ENCODE results near the gene CXCL3.

Gene CXCL3

GRCh38 chr4:74061430-74061829, 22.9 kb upstream of the CXCL3 start:
- in situ Hi-C loops (cut with MboI; ENCODE audit: low sequenced_read_pairs): no loop called here
- Histone ChIP-seq H3K4me1 (no peaks in the 10 kb centered on the region), H3K4me3 (no peak overlapping the region), H3K36me3 (replicated peaks) (no peaks in the 10 kb centered on the region), H3K27me3 (ENCODE audit: low read depth) (no peaks in the 10 kb centered on the region), H3K9me3 (no peaks in the 10 kb centered on the region)
- DNase-seq (ENCODE audit: low spot score in 2 of 2): no peak

- in situ Hi-C loops (cut with MboI; ENCODE audit: low sequenced_read_pairs): no loop called here
- DNase-seq (ENCODE audit: low spot score in 2 of 2): no peak
- H3K4me1 ChIP-seq: no peaks in the 10 kb centered on the region
Measured at GRCh38 chr4:74059161-74059829, 20.8 kb upstream of the CXCL3 start.

GRCh38 chr4:74058048-74058651, 19.7 kb upstream of the CXCL3 start:
- Histone ChIP-seq H3K4me1 (no peaks in the 10 kb centered on the region), H3K36me3 (replicated peaks) (no peaks in the 10 kb centered on the region), H3K27me3 (ENCODE audit: low read depth) (no peaks in the 10 kb centered on the region), H3K4me3 (no peak overlapping the region), H3K9me3 (no peaks in the 10 kb centered on the region)
- in situ Hi-C loops (cut with MboI; ENCODE audit: low sequenced_read_pairs): no loop called here
- no peak for DNase-seq (ENCODE audit: low spot score in 2 of 2)

More at GRCh38 chr4:74059161-74059829, 20.8 kb upstream of the CXCL3 start:
- no peaks in the 10 kb centered on the region for H3K36me3 ChIP-seq (replicated peaks)
- no peaks in the 10 kb centered on the region for H3K27me3 ChIP-seq (ENCODE audit: low read depth)
- H3K4me3 ChIP-seq: no peak overlapping the region
- no peaks in the 10 kb centered on the region for H3K9me3 ChIP-seq

- in situ Hi-C loops (cut with MboI; ENCODE audit: low sequenced_read_pairs): no loop called here
- H3K4me1 ChIP-seq: no peaks in the 10 kb centered on the region
- H3K4me3 ChIP-seq: no peak overlapping the region
- H3K36me3 ChIP-seq (replicated peaks): no peaks in the 10 kb centered on the region
- DNase-seq (ENCODE audit: low spot score in 2 of 2): no peak
- H3K27me3 ChIP-seq (ENCODE audit: low read depth): no peaks in the 10 kb centered on the region
- H3K9me3 ChIP-seq: no peaks in the 10 kb centered on the region
Measured at GRCh38 chr4:74057588-74057987, 19.1 kb upstream of the CXCL3 start.

GRCh38 chr4:74056858-74057562, 18.5 kb upstream of the CXCL3 start:
- in situ Hi-C loops (cut with MboI; ENCODE audit: low sequenced_read_pairs): no loop called here
- H3K27me3 ChIP-seq (ENCODE audit: low read depth): no peaks in the 10 kb centered on the region
- no peak overlapping the region for H3K4me3 ChIP-seq
- H3K9me3 ChIP-seq: no peaks in the 10 kb centered on the region
- no peak for DNase-seq (ENCODE audit: low spot score in 2 of 2)
- no peaks in the 10 kb centered on the region for H3K36me3 ChIP-seq (replicated peaks)
- no peaks in the 10 kb centered on the region for H3K4me1 ChIP-seq

- DNase-seq (ENCODE audit: low spot score in 2 of 2): no peak
- H3K4me1 ChIP-seq: no peaks in the 10 kb centered on the region
- H3K4me3 ChIP-seq: no peak overlapping the region
- H3K36me3 ChIP-seq (replicated peaks): no peaks in the 10 kb centered on the region
- H3K9me3 ChIP-seq: no peaks in the 10 kb centered on the region
- no peaks in the 10 kb centered on the region for H3K27me3 ChIP-seq (ENCODE audit: low read depth)
- in situ Hi-C loops (cut with MboI; ENCODE audit: low sequenced_read_pairs): no loop called here
Measured at GRCh38 chr4:74056114-74056857, 17.8 kb upstream of the CXCL3 start.

- Histone ChIP-seq H3K4me1 (no peaks in the 10 kb centered on the region), H3K36me3 (replicated peaks) (no peaks in the 10 kb centered on the region), H3K9me3 (no peaks in the 10 kb centered on the region), H3K4me3 (no peak overlapping the region), H3K27me3 (ENCODE audit: low read depth) (no peaks in the 10 kb centered on the region)
- DNase-seq (ENCODE audit: low spot score in 2 of 2): no peak
- in situ Hi-C loops (cut with MboI; ENCODE audit: low sequenced_read_pairs): no loop called here
Measured at GRCh38 chr4:74055498-74055897, 17.0 kb upstream of the CXCL3 start.

GRCh38 chr4:74055096-74055495, 16.6 kb upstream of the CXCL3 start:
- Histone ChIP-seq H3K4me3 (no peak overlapping the region), H3K27me3 (ENCODE audit: low read depth) (no peaks in the 10 kb centered on the region), H3K4me1 (no peaks in the 10 kb centered on the region), H3K36me3 (replicated peaks) (no peaks in the 10 kb centered on the region), H3K9me3 (no peaks in the 10 kb centered on the region)
- no peak for DNase-seq (ENCODE audit: low spot score in 2 of 2)
- in situ Hi-C loops (cut with MboI; ENCODE audit: low sequenced_read_pairs): no loop called here

GRCh38 chr4:74054483-74055047, 16.1 kb upstream of the CXCL3 start:
- in situ Hi-C loops (cut with MboI; ENCODE audit: low sequenced_read_pairs): no loop called here
- DNase-seq (ENCODE audit: low spot score in 2 of 2): no peak
- Histone ChIP-seq H3K4me3 (no peak overlapping the region), H3K27me3 (ENCODE audit: low read depth) (no peaks in the 10 kb centered on the region), H3K4me1 (no peaks in the 10 kb centered on the region), H3K36me3 (replicated peaks) (no peaks in the 10 kb centered on the region), H3K9me3 (no peaks in the 10 kb centered on the region)

GRCh38 chr4:74047152-74047551, 8.7 kb upstream of the CXCL3 start:
- in situ Hi-C loops (cut with MboI; ENCODE audit: low sequenced_read_pairs): no loop called here
- Histone ChIP-seq H3K4me1 (no peaks in the 10 kb centered on the region), H3K27me3 (ENCODE audit: low read depth) (peaks cover 4% of the 10 kb centered on the region; the same call in 1 of the 2 replicates), H3K4me3 (no peak overlapping the region), H3K36me3 (replicated peaks) (no peaks in the 10 kb centered on the region), H3K9me3 (no peaks in the 10 kb centered on the region)
- no peak for DNase-seq (ENCODE audit: low spot score in 2 of 2)

GRCh38 chr4:74045772-74046171, 7.3 kb upstream of the CXCL3 start:
- H3K9me3 ChIP-seq: no peaks in the 10 kb centered on the region
- DNase-seq (ENCODE audit: low spot score in 2 of 2): no peak
- in situ Hi-C loops (cut with MboI; ENCODE audit: low sequenced_read_pairs): no loop called here
- H3K4me1 ChIP-seq: no peaks in the 10 kb centered on the region
- H3K4me3 ChIP-seq: no peak overlapping the region
- no peaks in the 10 kb centered on the region for H3K36me3 ChIP-seq (replicated peaks)
- peaks cover 6% of the 10 kb centered on the region; the same call in 1 of the 2 replicates for H3K27me3 ChIP-seq (ENCODE audit: low read depth)

- H3K36me3 ChIP-seq (replicated peaks): no peaks in the 10 kb centered on the region
- H3K9me3 ChIP-seq: no peaks in the 10 kb centered on the region
- DNase-seq (ENCODE audit: low spot score in 2 of 2): no peak
- peaks cover 8% of the 10 kb centered on the region; the same call in 1 of the 2 replicates for H3K27me3 ChIP-seq (ENCODE audit: low read depth)
- H3K4me1 ChIP-seq: no peaks in the 10 kb centered on the region
- no peak overlapping the region for H3K4me3 ChIP-seq
- in situ Hi-C loops (cut with MboI; ENCODE audit: low sequenced_read_pairs): no loop called here
Measured at GRCh38 chr4:74045247-74045646, 6.8 kb upstream of the CXCL3 start.

- H3K36me3 ChIP-seq (replicated peaks): no peaks in the 10 kb centered on the region
- no peaks in the 10 kb centered on the region for H3K4me1 ChIP-seq
- no peaks in the 10 kb centered on the region for H3K9me3 ChIP-seq
- peaks cover 12% of the 10 kb centered on the region for H3K27me3 ChIP-seq (ENCODE audit: low read depth)
- no peak overlapping the region for H3K4me3 ChIP-seq
- in situ Hi-C loops (cut with MboI; ENCODE audit: low sequenced_read_pairs): no loop called here
- DNase-seq (ENCODE audit: low spot score in 2 of 2): no peak
Measured at GRCh38 chr4:74044677-74045076, 6.2 kb upstream of the CXCL3 start.

Measured in HAP-1 (cell line).